Ovary (tissue), 9 donors: ENCODE results near the gene PRAME. TPM values are rescaled to one million over a fixed set of nuclear protein-coding genes. Genes with fewer than 3 reads are reported as not detected.
"Not testable (repeated sequence)": the region's sequence is repeated elsewhere in the genome, so short reads cannot be mapped to it uniquely, and the experiment has no call there.

Source experiments
- DNase-seq, 5 donors: peaks; one replicate each; pipeline ENCODE4 v3.0.0-alpha.2; 2019 to 2020
- H3K27ac ChIP-seq, 2 donors: fragments of 200-600 bp; one replicate each; pipeline versions ENCODE4 v1.5.1 to v1.8.0; 2019 to 2022
- H3K27me3 ChIP-seq: fragments of 200-600 bp; one replicate; pipeline ENCODE4 v1.8.0; 2022
- H3K36me3 ChIP-seq: fragments of 200-600 bp; sonication (generic); one replicate; pipeline ENCODE4 v1.5.1; 2019
- H3K4me1 ChIP-seq: one replicate; pipeline ENCODE4 v1.8.1; 2013; ENCODE audit warnings: mild to moderate bottlenecking, moderate library complexity; ENCODE audit not compliant: insufficient read depth
- H3K4me3 ChIP-seq: fragments of 200-600 bp; sonication (generic); one replicate; pipeline ENCODE4 v1.5.1; 2017
- H3K9me3 ChIP-seq, 2 donors: fragments of 200-600 bp in 1 of 2; sonication (generic) in 1 of 2; one replicate each; pipeline versions ENCODE4 v1.5.1 to v1.8.1; 2013 to 2019; ENCODE audit warnings: mild to moderate bottlenecking in 1 of 2, moderate library complexity in 1 of 2
- EP300 ChIP-seq: sonication (generic); formaldehyde crosslinking; IDR thresholded peaks from one replicate; pipeline ENCODE4 v1.6.1; 2017; ENCODE audit warnings: antibody characterized with exemption
- POLR2A ChIP-seq: fragments of 450-650 bp; IDR thresholded peaks from one replicate; pipeline ENCODE4 v1.6.1; 2017; ENCODE audit warnings: antibody characterized with exemption, mild to moderate bottlenecking, moderate library complexity
- WGBS, 3 donors: extraction: QIAGEN DNeasy Blood & Tissue Kit in 1 of 3; methylation state at CpG; one replicate each; pipeline versions ENCODE4 v1.1.5 to v1.1.7; 2013 to 2017; 5-methylcytosine and 5-hydroxymethylcytosine counted together
- intact Hi-C, 4 donors: fragments of 100-400 bp; cut with DNase I; formaldehyde crosslinking; loops; one replicate each; pipeline versions ENCODE4 v1.11.0 to v1.15.1; 2022 to 2023
- polyA plus RNA-seq, 2 donors: library from polyadenylated mRNA; stranded (reverse); fragments of 200-250 nt in 1 of 2; fragments of 350-450 nt in 1 of 2; fragmentation: Illumina TruSeq in 1 of 2; extraction: RNeasy Lipid Tissue Mini Kit (QIAGEN cat#74804) in 1 of 2; gene quantifications; one replicate each; pipeline ENCODE4 v1.2.3, GENCODE V29; 2013 to 2014
- total RNA-seq, 7 donors: library from RNA; depleted of rRNA in 2 of 7; stranded (reverse); fragments of >200 nt in 2 of 7; fragmentation: NEBNext Ultra II Directional in 3 of 7; extraction: Animal tissue kit (Norgen Biotek cat#: 25700) in 3 of 7; gene quantifications; one replicate each; pipeline versions ENCODE4 v1.1.0 to v1.2.4, GENCODE V29; 2016 to 2023
- TF ChIP-seq, protein P1 (sequence below), 3 donors: fragments of 450-650 bp in 2 of 3; fragments of 200-600 bp in 1 of 3; IDR thresholded peaks; one replicate each; pipeline versions ENCODE4 v1.5.1 to v1.8.0; 2016 to 2022; ENCODE audit warnings: antibody characterized with exemption in 3 of 3, mild to moderate bottlenecking in 1 of 3
- donor health status: DM: no; HTN: no; CAD: no; lungs with moderate emphysema.
- donor health status: DM: no; HTN: no; CAD: no.
- donor health status: Bipolar disorder and iron deficiency.
- donor health status: DM: yes; HTN: yes; CAD: no.
- donor health status: DM: no; HTN: no; CAD: no.
- donor health status: DM: yes; HTN: yes; CAD: no.

The PRAME gene
- total and polyA plus RNA-seq, 9 donors = 1.3 to 18.0 (median 2.8) TPM

- no peak for TF ChIP-seq EP300
- no peak for TF ChIP-seq POLR2A
- TF ChIP-seq, protein P1, sequence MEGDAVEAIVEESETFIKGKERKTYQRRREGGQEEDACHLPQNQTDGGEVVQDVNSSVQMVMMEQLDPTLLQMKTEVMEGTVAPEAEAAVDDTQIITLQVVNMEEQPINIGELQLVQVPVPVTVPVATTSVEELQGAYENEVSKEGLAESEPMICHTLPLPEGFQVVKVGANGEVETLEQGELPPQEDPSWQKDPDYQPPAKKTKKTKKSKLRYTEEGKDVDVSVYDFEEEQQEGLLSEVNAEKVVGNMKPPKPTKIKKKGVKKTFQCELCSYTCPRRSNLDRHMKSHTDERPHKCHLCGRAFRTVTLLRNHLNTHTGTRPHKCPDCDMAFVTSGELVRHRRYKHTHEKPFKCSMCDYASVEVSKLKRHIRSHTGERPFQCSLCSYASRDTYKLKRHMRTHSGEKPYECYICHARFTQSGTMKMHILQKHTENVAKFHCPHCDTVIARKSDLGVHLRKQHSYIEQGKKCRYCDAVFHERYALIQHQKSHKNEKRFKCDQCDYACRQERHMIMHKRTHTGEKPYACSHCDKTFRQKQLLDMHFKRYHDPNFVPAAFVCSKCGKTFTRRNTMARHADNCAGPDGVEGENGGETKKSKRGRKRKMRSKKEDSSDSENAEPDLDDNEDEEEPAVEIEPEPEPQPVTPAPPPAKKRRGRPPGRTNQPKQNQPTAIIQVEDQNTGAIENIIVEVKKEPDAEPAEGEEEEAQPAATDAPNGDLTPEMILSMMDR (IDR thresholded peaks at IDR 0.05) = no peak
- 82 to 93% (median 89%) methylated on average over 2 of the region's 2 CpGs for WGBS, 3 donors
These were observed 45.4 kb downstream of the PRAME start for GRCh38 chr22:22513619-22514018.

GRCh38 chr22:22512951-22513350 lies 46.1 kb downstream of the PRAME start:
- Histone ChIP-seq H3K4me3 (no peak overlapping the region), H3K4me1 (no peaks in the 10 kb centered on the region), H3K27ac (no peak overlapping the region), H3K9me3 (no peaks in the 10 kb centered on the region), H3K36me3 (no peaks in the 10 kb centered on the region), H3K27me3 (no peaks in the 10 kb centered on the region)
- DNase-seq = no peak
- 66 to 80% (median 73%) methylated on average over 5 of the region's 5 CpGs for WGBS, 3 donors
- intact Hi-C loops = no loop called here
- TF ChIP-seq POLR2A (no peak), EP300 (no peak)
- TF ChIP-seq, protein P1 (IDR thresholded peaks at IDR 0.05) = no peak

More at GRCh38 chr22:22513619-22514018, 45.4 kb downstream of the PRAME start:
- Histone ChIP-seq H3K36me3 (no peaks in the 10 kb centered on the region), H3K9me3 (no peaks in the 10 kb centered on the region), H3K4me1 (no peaks in the 10 kb centered on the region), H3K4me3 (no peak overlapping the region), H3K27me3 (no peaks in the 10 kb centered on the region), H3K27ac (no peak overlapping the region)
- intact Hi-C loops = no loop called here
- DNase-seq = no peak

DNA sequence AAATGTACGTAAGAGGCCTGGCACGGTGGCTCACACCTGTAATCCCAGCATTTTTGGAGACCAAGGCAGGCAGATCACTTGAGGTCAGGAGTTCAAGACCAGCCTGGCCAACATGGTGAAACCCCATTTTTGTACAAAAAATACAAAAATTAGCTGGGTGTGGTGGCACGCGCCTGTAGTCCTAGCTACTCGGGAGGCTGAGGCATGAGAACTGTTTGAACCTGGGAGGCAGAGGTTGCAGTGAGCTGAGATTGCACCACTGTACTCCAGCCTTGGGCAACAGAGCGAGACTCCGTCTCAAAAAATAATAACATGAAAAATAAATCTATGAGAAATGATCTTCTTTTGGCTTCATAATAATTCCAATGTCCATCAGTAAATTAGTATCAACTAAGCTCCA lies 48.2 kb downstream of the PRAME start:
- WGBS, 3 donors = 93 to 96% (median 96%) methylated on average over 7 of the region's 7 CpGs
- not testable (repeated sequence) for H3K27me3 ChIP-seq

GRCh38 chr22:22509912-22510311 lies 49.2 kb downstream of the PRAME start:
- H3K9me3 ChIP-seq, H3K4me3 ChIP-seq, intact Hi-C loops, H3K36me3 ChIP-seq, H3K27me3 ChIP-seq, DNase-seq, H3K4me1 ChIP-seq, H3K27ac ChIP-seq: not testable (repeated sequence)
- WGBS, 3 donors = 96 to 97% (median 97%) methylated on average over 6 of the region's 6 CpGs

More for the DNA sequence above, 48.2 kb downstream of the PRAME start:
- H3K4me3 ChIP-seq, H3K27ac ChIP-seq, H3K9me3 ChIP-seq, H3K4me1 ChIP-seq, intact Hi-C loops, DNase-seq, H3K36me3 ChIP-seq: not testable (repeated sequence)

DNA sequence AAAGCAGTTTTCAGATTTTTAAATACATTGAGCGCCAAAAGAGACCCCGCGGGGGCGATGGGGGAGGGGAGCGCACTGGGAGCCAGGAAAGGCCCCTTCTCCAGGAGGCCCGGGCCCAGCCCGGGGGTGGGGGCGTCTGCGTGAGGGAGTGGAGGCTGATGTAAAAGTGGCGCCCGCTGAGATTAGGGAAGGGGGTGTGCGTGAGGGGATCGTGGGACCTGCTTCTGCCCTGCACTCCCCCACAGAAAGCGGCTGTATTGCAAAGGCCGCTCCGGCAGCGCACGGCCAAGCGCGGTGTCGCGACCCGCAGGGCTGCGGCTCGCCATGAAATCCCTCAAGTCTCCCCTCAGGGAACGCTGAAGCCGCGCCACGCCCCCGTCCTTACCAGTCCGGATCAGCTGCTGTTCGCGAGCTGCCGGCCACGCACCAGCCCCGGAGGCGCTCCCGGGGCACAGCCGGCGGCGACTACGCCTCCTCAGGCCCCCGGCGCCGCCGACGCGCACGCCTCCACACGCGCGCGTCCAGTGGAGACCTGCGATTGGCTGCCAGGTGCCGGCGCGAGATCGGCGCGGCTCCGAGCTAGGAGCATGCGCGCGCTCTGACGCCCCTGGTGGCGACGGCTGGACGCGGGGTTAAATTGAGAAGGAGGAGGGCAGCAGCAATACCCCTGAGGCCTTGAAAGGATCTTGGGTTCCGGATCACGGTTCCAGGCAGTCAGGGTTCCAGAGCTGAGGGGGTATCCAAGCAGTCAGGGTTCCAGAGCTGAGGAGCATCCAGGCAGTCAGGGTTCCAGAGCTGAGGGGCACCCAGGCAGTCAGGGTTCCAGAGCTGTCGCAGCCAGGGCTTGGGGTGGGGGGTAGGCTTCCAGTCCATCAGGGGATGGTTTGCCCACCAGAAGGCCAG lies 50.5 kb downstream of the PRAME start, which contains the start of gene ZNF280B:
TSS of gene ZNF280B (minus strand) at position 469 of the 903 bp plus-strand sequence. CDS start 19,344 bp downstream, outside the sequence.
- H3K27me3 ChIP-seq = no peaks in the 10 kb centered on the region
- no peaks in the 10 kb centered on the region for H3K9me3 ChIP-seq
- DNase-seq = peak; percentile 51 to 86 (median 59)
- H3K36me3 ChIP-seq = no peaks in the 10 kb centered on the region
- intact Hi-C loops = no loop called here
- no peak within 1 kb of the TSS for H3K27ac ChIP-seq
- H3K4me1 ChIP-seq = no peaks in the 10 kb centered on the region
- H3K4me3 ChIP-seq = peak within 1 kb of the TSS; percentile 47
- 2 to 4% (median 2%) methylated on average over 50 to 72 of the region's 72 CpGs for WGBS, 3 donors
- TF ChIP-seq EP300 (no peak), POLR2A (no peak)
- TF ChIP-seq, protein P1 (IDR thresholded peaks at IDR 0.05) = peak in 1 of 3 donors; percentile 40
